SK-N-SH treated with all-trans-retinoic acid at 6 μM for 48 hours (cell line): ENCODE measurements around the gene PSMG1.

Experiments used
- ATAC-seq: fragments of 200-7000 bp; cut with Tn5 transposase; 3 replicates; pipeline ENCODE4 v1.9.1; 2020; ENCODE audit warnings: mild to moderate bottlenecking, moderate library complexity
- ARNTL ChIP-seq: fragments of 450-650 bp; formaldehyde crosslinking; IDR thresholded peaks from 2 replicates; pipeline ENCODE4 v1.5.0; 2020; ENCODE audit warnings: low read depth, mild to moderate bottlenecking, moderate library complexity, borderline replicate concordance
- BACH2 ChIP-seq: fragments of 250-450 bp; sonication (Bioruptor Pico); IDR thresholded peaks from 2 replicates; pipeline ENCODE4 v1.9.0; 2021; ENCODE audit warnings: mild to moderate bottlenecking, borderline replicate concordance
- CSDC2 ChIP-seq: fragments of 250-450 bp; sonication (Bioruptor Pico); IDR thresholded peaks from 2 replicates; pipeline ENCODE4 v1.5.0; 2020; ENCODE audit warnings: mild to moderate bottlenecking, moderate library complexity
- ESRRG ChIP-seq: fragments of 250-450 bp; sonication (Bioruptor Pico); IDR thresholded peaks from 2 replicates; pipeline ENCODE4 v1.6.1; 2021; ENCODE audit warnings: mild to moderate bottlenecking
- GLIS3 ChIP-seq: fragments of 250-450 bp; sonication (Bioruptor Pico); IDR thresholded peaks from 2 replicates; pipeline ENCODE4 v1.5.0; 2020; ENCODE audit warnings: mild to moderate bottlenecking, moderate library complexity
- ISL1 ChIP-seq: fragments of 250-450 bp; sonication (Bioruptor Pico); IDR thresholded peaks from 2 replicates; pipeline ENCODE4 v2.1.2; 2022; ENCODE audit warnings: mild to moderate bottlenecking, moderate library complexity
- OSR1 ChIP-seq: fragments of 250-450 bp; sonication (Bioruptor Pico); IDR thresholded peaks from 2 replicates; pipeline ENCODE4 v1.8.0; 2022; ENCODE audit warnings: moderate library complexity, mild to moderate bottlenecking, inconsistent platforms
- PPARA ChIP-seq: fragments of 250-450 bp; sonication (Bioruptor Pico); IDR thresholded peaks from 2 replicates; pipeline ENCODE4 v1.5.0; 2020; ENCODE audit warnings: mild to moderate bottlenecking, borderline replicate concordance
- RARB ChIP-seq: fragments of 250-450 bp; sonication (Bioruptor Pico); IDR thresholded peaks from 2 replicates; pipeline ENCODE4 v1.8.0; 2021; ENCODE audit warnings: mild to moderate bottlenecking, moderate library complexity
- SNAI2 ChIP-seq: fragments of 250-450 bp; sonication (Bioruptor Pico); IDR thresholded peaks from 2 replicates; pipeline ENCODE4 v1.5.0; 2020; ENCODE audit warnings: mild to moderate bottlenecking, moderate library complexity
- TCF4 ChIP-seq: fragments of 250-450 bp; sonication (Bioruptor Pico); IDR thresholded peaks from 2 replicates; pipeline ENCODE4 v1.8.0; 2021; ENCODE audit warnings: mild to moderate bottlenecking, moderate library complexity, borderline replicate concordance
- TOX ChIP-seq: fragments of 250-450 bp; sonication (Bioruptor Pico); IDR thresholded peaks from 2 replicates; pipeline ENCODE4 v1.8.0; 2021; ENCODE audit warnings: mild to moderate bottlenecking, moderate library complexity, borderline replicate concordance
- ZC3H10 ChIP-seq: fragments of 250-450 bp; sonication (Bioruptor Pico); IDR thresholded peaks from 2 replicates; pipeline ENCODE4 v1.5.1; 2021; ENCODE audit warnings: mild to moderate bottlenecking, moderate library complexity
- ZFP3 ChIP-seq: fragments of 250-450 bp; sonication (Bioruptor Pico); IDR thresholded peaks from 2 replicates; pipeline ENCODE4 v1.5.0; 2020; ENCODE audit warnings: mild to moderate bottlenecking, moderate library complexity
- ZFP30 ChIP-seq: fragments of 450-650 bp; formaldehyde crosslinking; IDR thresholded peaks from 2 replicates; pipeline ENCODE4 v1.5.0; 2022; ENCODE audit warnings: mild to moderate bottlenecking, moderate library complexity
- ZNF565 ChIP-seq: fragments of 450-650 bp; formaldehyde crosslinking; conservative IDR thresholded peaks from 2 replicates; pipeline ENCODE4 v1.5.0; 2020; ENCODE audit warnings: low read depth, mild to moderate bottlenecking, moderate library complexity
- ZNF70 ChIP-seq: fragments of 450-650 bp; formaldehyde crosslinking; IDR thresholded peaks from 2 replicates; pipeline ENCODE4 v1.5.0; 2020; ENCODE audit warnings: mild to moderate bottlenecking, moderate library complexity
- ZNF8 ChIP-seq: fragments of 450-650 bp; formaldehyde crosslinking; IDR thresholded peaks from 2 replicates; pipeline ENCODE4 v1.5.0; 2020; ENCODE audit warnings: mild to moderate bottlenecking, moderate library complexity
- TF ChIP-seq, protein P1 (sequence below): fragments of 250-450 bp; sonication (Bioruptor Pico); IDR thresholded peaks from 2 replicates; pipeline ENCODE4 v1.5.1; 2021; ENCODE audit warnings: mild to moderate bottlenecking, moderate library complexity
- TF ChIP-seq, protein P2 (sequence below): fragments of 250-450 bp; sonication (Bioruptor Pico); IDR thresholded peaks from 2 replicates; pipeline ENCODE4 v1.8.0; 2021; ENCODE audit warnings: low read depth, mild to moderate bottlenecking, moderate library complexity, borderline replicate concordance
- TF ChIP-seq, protein P3 (sequence below): fragments of 250-450 bp; sonication (Bioruptor Pico); IDR thresholded peaks from 2 replicates; pipeline ENCODE4 v1.5.0; 2020; ENCODE audit warnings: mild to moderate bottlenecking, moderate library complexity
- TF ChIP-seq, protein P4 (sequence below): fragments of 250-450 bp; sonication (Bioruptor Pico); IDR thresholded peaks from 2 replicates; pipeline ENCODE4 v1.8.0; 2020; ENCODE audit warnings: mild to moderate bottlenecking, moderate library complexity, borderline replicate concordance

The PSMG1 gene

DNA sequence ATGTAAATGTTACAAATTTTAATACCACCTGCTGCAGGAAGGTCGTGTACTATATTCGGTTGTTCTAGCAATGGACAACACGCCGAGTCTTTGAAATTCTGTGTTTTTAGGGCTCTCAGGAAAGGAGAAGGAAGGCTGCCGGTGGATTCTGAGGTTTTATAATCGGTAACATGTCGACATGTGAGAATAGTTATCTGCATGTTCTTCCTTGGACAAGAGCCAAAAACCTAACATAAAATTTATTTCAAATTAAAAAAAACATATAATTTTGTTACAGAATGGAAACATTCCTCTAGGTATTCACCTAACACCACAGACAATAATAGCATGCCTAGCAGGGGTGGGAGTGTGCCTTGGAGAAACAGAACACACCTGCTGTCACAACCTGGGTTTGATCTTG, 4.8 kb downstream of the PSMG1 start:
- no peak for ATAC-seq
- TF ChIP-seq PPARA (CRISPR knock-in tag) (no peak), ZFP30 (CRISPR knock-in tag) (no peak), ZNF70 (CRISPR knock-in tag) (no peak), ZC3H10 (CRISPR knock-in tag) (no peak), SNAI2 (CRISPR knock-in tag) (no peak), ZNF8 (CRISPR knock-in tag) (no peak), ISL1 (no peak), CSDC2 (CRISPR knock-in tag) (no peak), ZFP3 (CRISPR knock-in tag) (no peak), BACH2 (no peak), RARB (no peak), TCF4 (CRISPR knock-in tag) (no peak), TOX (no peak), GLIS3 (CRISPR knock-in tag) (no peak), ESRRG (no peak), OSR1 (CRISPR knock-in tag) (no peak)
- TF ChIP-seq, protein P1, sequence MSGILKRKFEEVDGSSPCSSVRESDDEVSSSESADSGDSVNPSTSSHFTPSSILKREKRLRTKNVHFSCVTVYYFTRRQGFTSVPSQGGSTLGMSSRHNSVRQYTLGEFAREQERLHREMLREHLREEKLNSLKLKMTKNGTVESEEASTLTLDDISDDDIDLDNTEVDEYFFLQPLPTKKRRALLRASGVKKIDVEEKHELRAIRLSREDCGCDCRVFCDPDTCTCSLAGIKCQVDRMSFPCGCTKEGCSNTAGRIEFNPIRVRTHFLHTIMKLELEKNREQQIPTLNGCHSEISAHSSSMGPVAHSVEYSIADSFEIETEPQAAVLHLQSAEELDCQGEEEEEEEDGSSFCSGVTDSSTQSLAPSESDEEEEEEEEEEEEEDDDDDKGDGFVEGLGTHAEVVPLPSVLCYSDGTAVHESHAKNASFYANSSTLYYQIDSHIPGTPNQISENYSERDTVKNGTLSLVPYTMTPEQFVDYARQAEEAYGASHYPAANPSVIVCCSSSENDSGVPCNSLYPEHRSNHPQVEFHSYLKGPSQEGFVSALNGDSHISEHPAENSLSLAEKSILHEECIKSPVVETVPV: no peak
- TF ChIP-seq, protein P2, sequence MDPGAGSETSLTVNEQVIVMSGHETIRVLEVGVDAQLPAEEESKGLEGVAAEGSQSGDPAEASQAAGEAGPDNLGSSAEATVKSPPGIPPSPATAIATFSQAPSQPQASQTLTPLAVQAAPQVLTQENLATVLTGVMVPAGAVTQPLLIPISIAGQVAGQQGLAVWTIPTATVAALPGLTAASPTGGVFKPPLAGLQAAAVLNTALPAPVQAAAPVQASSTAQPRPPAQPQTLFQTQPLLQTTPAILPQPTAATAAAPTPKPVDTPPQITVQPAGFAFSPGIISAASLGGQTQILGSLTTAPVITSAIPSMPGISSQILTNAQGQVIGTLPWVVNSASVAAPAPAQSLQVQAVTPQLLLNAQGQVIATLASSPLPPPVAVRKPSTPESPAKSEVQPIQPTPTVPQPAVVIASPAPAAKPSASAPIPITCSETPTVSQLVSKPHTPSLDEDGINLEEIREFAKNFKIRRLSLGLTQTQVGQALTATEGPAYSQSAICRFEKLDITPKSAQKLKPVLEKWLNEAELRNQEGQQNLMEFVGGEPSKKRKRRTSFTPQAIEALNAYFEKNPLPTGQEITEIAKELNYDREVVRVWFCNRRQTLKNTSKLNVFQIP (CRISPR knock-in tag): no peak
- TF ChIP-seq, protein P3, sequence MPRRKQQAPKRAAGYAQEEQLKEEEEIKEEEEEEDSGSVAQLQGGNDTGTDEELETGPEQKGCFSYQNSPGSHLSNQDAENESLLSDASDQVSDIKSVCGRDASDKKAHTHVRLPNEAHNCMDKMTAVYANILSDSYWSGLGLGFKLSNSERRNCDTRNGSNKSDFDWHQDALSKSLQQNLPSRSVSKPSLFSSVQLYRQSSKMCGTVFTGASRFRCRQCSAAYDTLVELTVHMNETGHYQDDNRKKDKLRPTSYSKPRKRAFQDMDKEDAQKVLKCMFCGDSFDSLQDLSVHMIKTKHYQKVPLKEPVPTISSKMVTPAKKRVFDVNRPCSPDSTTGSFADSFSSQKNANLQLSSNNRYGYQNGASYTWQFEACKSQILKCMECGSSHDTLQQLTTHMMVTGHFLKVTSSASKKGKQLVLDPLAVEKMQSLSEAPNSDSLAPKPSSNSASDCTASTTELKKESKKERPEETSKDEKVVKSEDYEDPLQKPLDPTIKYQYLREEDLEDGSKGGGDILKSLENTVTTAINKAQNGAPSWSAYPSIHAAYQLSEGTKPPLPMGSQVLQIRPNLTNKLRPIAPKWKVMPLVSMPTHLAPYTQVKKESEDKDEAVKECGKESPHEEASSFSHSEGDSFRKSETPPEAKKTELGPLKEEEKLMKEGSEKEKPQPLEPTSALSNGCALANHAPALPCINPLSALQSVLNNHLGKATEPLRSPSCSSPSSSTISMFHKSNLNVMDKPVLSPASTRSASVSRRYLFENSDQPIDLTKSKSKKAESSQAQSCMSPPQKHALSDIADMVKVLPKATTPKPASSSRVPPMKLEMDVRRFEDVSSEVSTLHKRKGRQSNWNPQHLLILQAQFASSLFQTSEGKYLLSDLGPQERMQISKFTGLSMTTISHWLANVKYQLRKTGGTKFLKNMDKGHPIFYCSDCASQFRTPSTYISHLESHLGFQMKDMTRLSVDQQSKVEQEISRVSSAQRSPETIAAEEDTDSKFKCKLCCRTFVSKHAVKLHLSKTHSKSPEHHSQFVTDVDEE (CRISPR knock-in tag): no peak

DNA sequence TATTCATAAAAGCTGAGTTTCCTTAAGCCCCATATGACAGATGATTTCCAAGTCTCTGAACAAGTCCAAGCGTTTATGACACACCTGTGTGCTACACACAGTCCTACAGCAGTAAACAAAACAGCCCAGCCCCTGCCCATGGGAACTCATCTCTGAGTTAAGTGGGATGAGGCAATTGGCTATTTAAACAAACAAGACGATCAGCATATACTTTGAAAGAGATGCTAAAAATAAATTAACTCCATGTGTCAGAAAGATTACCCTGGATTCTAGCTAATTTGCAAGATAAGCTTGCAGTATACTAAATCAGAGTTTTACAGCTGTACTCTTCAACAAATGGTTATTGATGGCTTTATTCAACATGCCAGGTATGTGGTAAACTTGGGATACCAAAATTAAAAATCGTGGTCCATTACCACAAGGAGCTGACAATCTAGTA, 7.0 kb downstream of the PSMG1 start:
- no peak for TF ChIP-seq PPARA (CRISPR knock-in tag)
- no peak for TF ChIP-seq GLIS3 (CRISPR knock-in tag)
- TF ChIP-seq ARNTL (CRISPR knock-in tag): no peak
- TF ChIP-seq, protein P1: no peak
- TF ChIP-seq ZNF70 (CRISPR knock-in tag): no peak
- TF ChIP-seq, protein P3 (CRISPR knock-in tag): no peak
- no peak for TF ChIP-seq BACH2
- no peak for TF ChIP-seq TCF4 (CRISPR knock-in tag)
- TF ChIP-seq, protein P4, sequence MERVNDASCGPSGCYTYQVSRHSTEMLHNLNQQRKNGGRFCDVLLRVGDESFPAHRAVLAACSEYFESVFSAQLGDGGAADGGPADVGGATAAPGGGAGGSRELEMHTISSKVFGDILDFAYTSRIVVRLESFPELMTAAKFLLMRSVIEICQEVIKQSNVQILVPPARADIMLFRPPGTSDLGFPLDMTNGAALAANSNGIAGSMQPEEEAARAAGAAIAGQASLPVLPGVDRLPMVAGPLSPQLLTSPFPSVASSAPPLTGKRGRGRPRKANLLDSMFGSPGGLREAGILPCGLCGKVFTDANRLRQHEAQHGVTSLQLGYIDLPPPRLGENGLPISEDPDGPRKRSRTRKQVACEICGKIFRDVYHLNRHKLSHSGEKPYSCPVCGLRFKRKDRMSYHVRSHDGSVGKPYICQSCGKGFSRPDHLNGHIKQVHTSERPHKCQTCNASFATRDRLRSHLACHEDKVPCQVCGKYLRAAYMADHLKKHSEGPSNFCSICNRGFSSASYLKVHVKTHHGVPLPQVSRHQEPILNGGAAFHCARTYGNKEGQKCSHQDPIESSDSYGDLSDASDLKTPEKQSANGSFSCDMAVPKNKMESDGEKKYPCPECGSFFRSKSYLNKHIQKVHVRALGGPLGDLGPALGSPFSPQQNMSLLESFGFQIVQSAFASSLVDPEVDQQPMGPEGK: no peak
- TF ChIP-seq ZNF8 (CRISPR knock-in tag): no peak
- TF ChIP-seq ESRRG: no peak
- TF ChIP-seq, protein P2 (CRISPR knock-in tag): no peak
- TF ChIP-seq ZFP30 (CRISPR knock-in tag): no peak
- TF ChIP-seq ZFP3 (CRISPR knock-in tag): no peak
- TF ChIP-seq ZC3H10 (CRISPR knock-in tag): no peak
- no peak for TF ChIP-seq TOX
- TF ChIP-seq ISL1: no peak
- TF ChIP-seq ZNF565 (CRISPR knock-in tag): no peak
- no peak for ATAC-seq
